ENCODE measurements around the gene CLDN19. TPM values are rescaled to one million over a fixed set of nuclear protein-coding genes. Genes with fewer than 3 reads are reported as not detected.

Gene CLDN19
- total RNA-seq, 4 donors from 2014 or later: not detected

- DNase-seq: no peak
- no peak for TF ChIP-seq POLR2A (IDR thresholded peaks at IDR 0.05)
- TF ChIP-seq CTCF (IDR thresholded peaks at IDR 0.05): no peak
- H3K36me3 ChIP-seq: peaks cover 0 to 24% (median 3%) of the 10 kb centered on the region in 3 donors
These were observed 43.1 kb upstream of the CLDN19 start for GRCh38 chr1:42783092-42783491.

GRCh38 chr1:42780176-42780575, 40.1 kb upstream of the CLDN19 start:
- H3K27ac ChIP-seq: no peak overlapping the region
- no peak for DNase-seq
- H3K9me3 ChIP-seq: no peaks in the 10 kb centered on the region
- H3K4me1 ChIP-seq: peaks cover 0 to 6% (median 0%) of the 10 kb centered on the region in 4 donors
- no peak overlapping the region for H3K4me3 ChIP-seq
- no peaks in the 10 kb centered on the region for H3K27me3 ChIP-seq
- TF ChIP-seq CTCF (IDR thresholded peaks at IDR 0.05) (no peak), POLR2A (IDR thresholded peaks at IDR 0.05) (no peak)
- peaks cover 0 to 53% (median 3%) of the 10 kb centered on the region in 3 donors for H3K36me3 ChIP-seq

More at GRCh38 chr1:42783092-42783491, 43.1 kb upstream of the CLDN19 start:
- Histone ChIP-seq H3K27ac (no peak overlapping the region), H3K27me3 (no peaks in the 10 kb centered on the region), H3K4me1 (peaks cover 0 to 13% (median 0%) of the 10 kb centered on the region in 4 donors), H3K9me3 (no peaks in the 10 kb centered on the region), H3K4me3 (no peak overlapping the region)

GRCh38 chr1:42779725-42780124, 39.7 kb upstream of the CLDN19 start:
- peaks cover 0 to 2% (median 0%) of the 10 kb centered on the region in 4 donors for H3K4me1 ChIP-seq
- no peak overlapping the region for H3K4me3 ChIP-seq
- no peaks in the 10 kb centered on the region for H3K27me3 ChIP-seq
- no peaks in the 10 kb centered on the region for H3K9me3 ChIP-seq
- peaks cover 0 to 57% (median 3%) of the 10 kb centered on the region in 3 donors for H3K36me3 ChIP-seq
- TF ChIP-seq CTCF (IDR thresholded peaks at IDR 0.05) (no peak), POLR2A (IDR thresholded peaks at IDR 0.05) (no peak)
- no peak overlapping the region for H3K27ac ChIP-seq
- no peak for DNase-seq

GRCh38 chr1:42777852-42778251, 37.8 kb upstream of the CLDN19 start:
- no peak for TF ChIP-seq POLR2A (IDR thresholded peaks at IDR 0.05)
- TF ChIP-seq CTCF (IDR thresholded peaks at IDR 0.05): peak in 5 of 6 experiments; percentile 37 to 54 (median 52)
- H3K27ac ChIP-seq: no peak overlapping the region
- H3K27me3 ChIP-seq: no peaks in the 10 kb centered on the region
- no peak overlapping the region for H3K4me3 ChIP-seq
- H3K9me3 ChIP-seq: no peaks in the 10 kb centered on the region
- no peak for DNase-seq
- no peaks in the 10 kb centered on the region for H3K4me1 ChIP-seq
- H3K36me3 ChIP-seq: peaks cover 0 to 71% (median 3%) of the 10 kb centered on the region in 3 donors

GRCh38 chr1:42776502-42776901, 36.5 kb upstream of the CLDN19 start:
- TF ChIP-seq POLR2A (IDR thresholded peaks at IDR 0.05) (no peak), CTCF (IDR thresholded peaks at IDR 0.05) (no peak)
- H3K36me3 ChIP-seq: peaks cover 0 to 66% (median 3%) of the 10 kb centered on the region in 3 donors
- H3K27ac ChIP-seq: no peak overlapping the region
- no peaks in the 10 kb centered on the region for H3K9me3 ChIP-seq
- no peaks in the 10 kb centered on the region for H3K27me3 ChIP-seq
- no peak overlapping the region for H3K4me3 ChIP-seq
- no peaks in the 10 kb centered on the region for H3K4me1 ChIP-seq
- DNase-seq: no peak
